Gastrocnemius medialis (tissue), 4 donors: Measurements from ENCODE around the gene ANKRD62.

ENCODE experiments used
- POLR2A ChIP-seq, 2 donors: fragments of 450-650 bp; IDR thresholded peaks; one replicate each; pipeline ENCODE4 v1.6.1; 2017; ENCODE audit warnings: antibody characterized with exemption in 2 of 2, mild to moderate bottlenecking in 2 of 2, moderate library complexity in 2 of 2
- TF ChIP-seq, protein P1 (sequence below), 5 experiments: fragments of 450-650 bp in 3 of 5; fragments of 200-600 bp in 2 of 5; sonication (generic) in 2 of 5; IDR thresholded peaks in 4 of 5; conservative IDR thresholded peaks in 1 of 5; 1 replicate in 4 of 5; 2 replicates in 1 of 5; pipeline ENCODE4 v1.5.1; 2016 to 2019; ENCODE audit warnings: antibody characterized with exemption in 5 of 5, mild to moderate bottlenecking in 3 of 5, moderate library complexity in 3 of 5

DNA sequence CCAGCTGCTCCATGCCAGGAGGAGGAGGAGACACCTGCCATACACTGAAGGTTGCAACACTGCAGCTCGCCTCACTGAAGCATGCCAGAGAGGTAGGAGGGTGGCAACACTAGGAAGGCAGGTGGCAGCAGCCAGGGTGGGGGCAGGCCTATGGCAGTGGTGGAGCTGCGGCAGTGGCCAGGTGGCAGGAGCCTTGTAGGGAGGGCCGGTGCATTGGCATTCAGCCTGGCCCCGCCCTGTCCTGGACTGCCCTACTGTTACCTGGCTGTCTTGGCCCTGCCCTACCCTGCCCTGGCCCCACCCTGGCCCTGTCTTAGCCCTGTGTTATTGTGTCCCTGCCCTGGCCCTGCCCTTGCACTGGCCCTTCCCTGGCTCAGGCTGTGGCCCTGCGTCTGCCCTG, 7.4 kb upstream of the ANKRD62 start:
- TF ChIP-seq, protein P1, sequence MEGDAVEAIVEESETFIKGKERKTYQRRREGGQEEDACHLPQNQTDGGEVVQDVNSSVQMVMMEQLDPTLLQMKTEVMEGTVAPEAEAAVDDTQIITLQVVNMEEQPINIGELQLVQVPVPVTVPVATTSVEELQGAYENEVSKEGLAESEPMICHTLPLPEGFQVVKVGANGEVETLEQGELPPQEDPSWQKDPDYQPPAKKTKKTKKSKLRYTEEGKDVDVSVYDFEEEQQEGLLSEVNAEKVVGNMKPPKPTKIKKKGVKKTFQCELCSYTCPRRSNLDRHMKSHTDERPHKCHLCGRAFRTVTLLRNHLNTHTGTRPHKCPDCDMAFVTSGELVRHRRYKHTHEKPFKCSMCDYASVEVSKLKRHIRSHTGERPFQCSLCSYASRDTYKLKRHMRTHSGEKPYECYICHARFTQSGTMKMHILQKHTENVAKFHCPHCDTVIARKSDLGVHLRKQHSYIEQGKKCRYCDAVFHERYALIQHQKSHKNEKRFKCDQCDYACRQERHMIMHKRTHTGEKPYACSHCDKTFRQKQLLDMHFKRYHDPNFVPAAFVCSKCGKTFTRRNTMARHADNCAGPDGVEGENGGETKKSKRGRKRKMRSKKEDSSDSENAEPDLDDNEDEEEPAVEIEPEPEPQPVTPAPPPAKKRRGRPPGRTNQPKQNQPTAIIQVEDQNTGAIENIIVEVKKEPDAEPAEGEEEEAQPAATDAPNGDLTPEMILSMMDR (IDR thresholded peaks at IDR 0.05 in 4 of 5, conservative IDR thresholded peaks at IDR 0.05 in 1 of 5): no peak
- no peak for TF ChIP-seq POLR2A (IDR thresholded peaks at IDR 0.05)
